KG1 (cell line): Measurements from ENCODE around the gene OS9.

ENCODE experiments used
- DNase-seq: peaks from one replicate; lab custom pipeline; 2025; lab: John Stamatoyannopoulos, UW

OS9 gene

DNA sequence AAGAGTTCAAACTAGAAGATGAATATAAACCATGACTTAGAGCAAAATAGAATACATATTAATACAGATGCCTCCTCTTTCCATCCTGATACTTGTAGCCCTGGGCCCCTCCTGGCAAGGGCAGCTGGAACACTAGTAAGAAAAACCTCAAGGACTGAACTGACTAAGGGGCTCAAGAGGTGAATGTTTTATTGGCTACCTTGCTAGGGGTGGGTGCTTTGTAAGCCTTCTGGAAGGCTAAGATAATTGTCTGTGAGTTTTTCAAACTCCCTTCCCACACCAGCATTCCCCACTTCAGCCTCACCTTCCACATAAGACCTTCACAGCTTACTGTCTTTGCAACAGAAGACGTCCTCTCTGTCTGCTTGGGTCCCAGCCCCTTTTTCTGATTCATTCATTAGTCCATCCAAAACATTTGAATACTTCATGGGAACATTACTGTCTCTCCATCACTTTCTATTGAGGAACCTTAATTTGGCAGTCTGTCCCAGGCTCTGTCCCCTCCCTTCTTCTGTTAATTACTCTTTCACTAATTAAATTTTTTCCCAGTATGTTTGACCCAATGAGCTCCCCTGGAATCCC is 59.9 kb downstream of the OS9 start:
- no peak for DNase-seq

DNA sequence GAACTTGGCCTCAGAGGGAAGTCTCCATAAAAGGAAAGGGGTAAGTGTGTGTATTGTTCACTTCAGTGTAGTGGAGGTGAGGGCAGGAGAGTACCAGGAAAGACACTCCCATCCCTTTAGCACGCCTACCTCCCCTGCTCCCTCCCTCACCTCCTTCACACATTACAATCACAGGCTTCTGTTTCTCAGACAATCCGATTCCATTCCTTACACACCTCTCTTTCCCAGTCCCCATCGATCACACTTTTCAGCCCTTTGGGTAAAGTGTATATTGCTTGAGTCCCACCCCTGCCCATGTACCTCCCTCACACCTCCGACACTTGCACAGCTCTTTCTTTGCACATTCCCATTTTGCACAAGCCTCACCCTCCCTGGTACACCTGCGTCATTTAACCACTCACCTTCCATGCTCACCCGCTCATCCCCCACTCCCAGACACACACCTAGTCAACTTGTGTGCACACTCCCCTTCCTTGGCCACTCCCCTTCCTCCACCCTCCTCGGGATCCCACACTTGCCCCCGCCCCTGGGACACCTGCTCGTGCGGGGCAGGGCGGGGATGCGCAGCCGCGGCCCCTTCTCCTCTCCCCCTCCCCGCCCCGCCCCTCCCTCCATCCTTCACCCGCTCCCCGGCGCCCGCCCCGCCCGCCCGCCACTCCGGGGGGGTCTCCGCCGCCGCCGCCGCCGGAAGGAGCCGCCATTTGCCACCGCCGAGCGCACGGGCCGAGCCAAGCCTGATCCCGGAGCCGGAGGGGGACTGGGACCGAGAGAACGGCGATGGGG is 60.7 kb downstream of the OS9 start, which contains the start of gene MARCHF9:
Gene MARCHF9, plus strand, starts transcription at position 693 of the 783 bp plus-strand sequence. CDS start 426 bp downstream, outside the sequence.
- no peak for DNase-seq

DNA sequence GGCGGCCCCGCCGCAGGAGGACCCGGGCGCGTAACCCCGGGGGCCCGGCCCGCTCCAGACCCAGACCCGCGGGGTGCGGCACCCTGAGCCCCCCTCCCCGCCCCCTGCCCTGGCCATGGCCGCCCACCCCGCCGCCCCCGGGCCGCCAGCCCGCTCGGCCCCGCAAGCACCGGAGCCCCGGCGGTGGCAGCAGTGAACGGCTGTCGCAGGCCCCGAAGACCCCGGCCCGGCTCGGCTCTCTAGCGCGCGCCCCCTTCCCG is 61.2 kb downstream of the OS9 start:
- DNase-seq = no peak

DNA sequence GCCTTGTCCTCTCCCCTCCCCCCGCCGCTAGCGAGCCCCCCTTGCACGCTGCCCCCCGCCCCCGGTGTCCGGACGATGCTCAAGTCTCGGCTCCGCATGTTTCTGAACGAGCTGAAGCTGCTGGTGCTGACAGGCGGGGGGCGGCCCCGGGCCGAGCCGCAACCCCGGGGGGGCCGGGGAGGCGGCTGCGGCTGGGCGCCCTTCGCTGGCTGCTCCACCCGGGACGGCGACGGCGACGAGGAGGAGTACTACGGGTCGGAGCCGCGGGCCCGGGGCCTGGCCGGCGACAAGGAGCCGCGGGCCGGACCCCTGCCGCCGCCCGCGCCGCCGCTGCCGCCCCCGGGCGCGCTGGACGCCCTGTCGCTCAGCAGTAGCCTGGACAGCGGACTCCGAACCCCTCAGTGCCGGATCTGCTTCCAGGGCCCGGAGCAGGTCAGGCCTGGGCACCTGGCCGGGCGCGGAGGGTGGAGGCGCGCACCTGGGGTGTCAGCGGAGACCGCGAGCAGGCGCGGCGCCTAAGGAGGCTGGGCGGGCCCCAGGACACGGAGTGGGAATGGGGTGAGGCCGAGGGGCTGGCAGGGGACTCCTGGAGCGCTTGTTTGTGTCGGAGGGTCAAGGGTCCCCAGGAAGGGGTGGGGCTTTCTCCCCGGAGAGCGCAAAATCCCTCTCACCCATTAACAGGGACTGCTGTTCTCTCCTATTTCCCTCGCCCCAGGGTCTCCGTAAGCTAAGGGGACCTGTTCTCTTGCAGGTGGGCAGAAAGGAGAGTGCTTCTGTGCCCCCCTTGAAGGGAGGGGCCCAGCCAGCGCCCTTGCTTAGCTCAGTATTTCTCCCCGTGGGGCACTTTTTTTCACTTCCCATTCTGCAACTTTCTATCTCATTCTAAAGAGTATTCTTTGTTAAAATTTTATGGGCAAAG is 61.8 kb downstream of the OS9 start:
- DNase-seq = no peak

DNA sequence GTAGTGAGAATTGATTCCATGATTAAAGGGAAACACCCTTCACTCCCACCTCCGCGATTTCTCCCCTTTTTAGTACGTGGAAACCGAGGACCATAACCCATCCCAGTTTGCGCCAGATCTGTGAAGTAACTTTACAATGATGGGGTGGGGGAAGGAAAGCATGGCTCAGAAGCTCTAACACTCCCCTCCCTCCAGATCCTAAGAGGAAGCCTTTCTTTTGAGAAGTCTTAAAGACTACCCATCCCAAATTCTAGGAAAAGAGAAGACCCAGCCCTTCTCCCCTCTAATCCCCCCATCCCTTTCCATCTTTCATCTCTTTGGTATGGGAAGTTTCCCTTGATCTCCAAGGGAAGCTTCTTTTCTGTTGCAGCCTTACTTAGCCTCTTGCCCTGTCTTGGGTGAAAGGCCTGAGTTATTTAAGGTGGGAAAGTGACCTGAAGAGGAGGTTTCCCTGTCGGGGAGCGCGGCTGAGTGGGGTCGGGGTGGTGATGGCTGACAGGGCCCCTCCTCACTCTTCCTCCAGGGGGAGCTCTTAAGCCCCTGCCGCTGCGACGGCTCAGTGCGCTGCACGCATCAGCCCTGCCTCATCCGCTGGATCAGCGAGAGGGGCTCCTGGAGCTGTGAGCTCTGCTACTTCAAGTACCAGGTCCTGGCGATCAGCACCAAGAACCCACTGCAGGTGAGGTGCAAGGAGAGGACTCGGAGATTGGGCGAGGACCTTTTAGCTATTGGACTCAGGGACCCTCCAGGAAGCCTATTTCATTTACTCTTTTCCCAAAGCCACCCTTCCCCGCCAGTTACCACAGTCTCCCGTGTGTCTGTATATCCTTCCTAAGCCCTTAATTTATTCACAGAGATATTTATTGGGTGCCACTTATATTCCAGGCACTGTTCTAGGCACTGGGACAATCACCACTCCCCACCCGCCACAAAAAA is 62.7 kb downstream of the OS9 start:
- DNase-seq = no peak

DNA sequence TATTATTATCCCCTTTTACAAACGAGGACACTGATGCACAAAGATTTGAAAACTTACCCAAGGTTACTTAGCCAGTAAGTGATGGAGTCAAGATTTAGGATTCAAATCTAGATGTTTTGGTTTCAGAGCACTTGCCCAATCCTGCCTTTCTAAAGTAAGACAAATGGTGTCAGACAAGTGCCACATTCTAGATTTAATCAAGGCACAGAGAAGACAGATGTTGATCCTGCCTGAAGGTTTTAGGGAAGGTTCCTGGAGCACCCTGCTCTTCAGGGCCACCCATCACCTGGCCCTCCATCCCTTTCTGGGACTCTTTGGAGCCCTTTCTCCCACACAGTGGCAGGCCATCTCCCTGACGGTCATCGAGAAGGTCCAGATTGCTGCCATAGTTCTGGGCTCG is 63.8 kb downstream of the OS9 start:
- DNase-seq = no peak

DNA sequence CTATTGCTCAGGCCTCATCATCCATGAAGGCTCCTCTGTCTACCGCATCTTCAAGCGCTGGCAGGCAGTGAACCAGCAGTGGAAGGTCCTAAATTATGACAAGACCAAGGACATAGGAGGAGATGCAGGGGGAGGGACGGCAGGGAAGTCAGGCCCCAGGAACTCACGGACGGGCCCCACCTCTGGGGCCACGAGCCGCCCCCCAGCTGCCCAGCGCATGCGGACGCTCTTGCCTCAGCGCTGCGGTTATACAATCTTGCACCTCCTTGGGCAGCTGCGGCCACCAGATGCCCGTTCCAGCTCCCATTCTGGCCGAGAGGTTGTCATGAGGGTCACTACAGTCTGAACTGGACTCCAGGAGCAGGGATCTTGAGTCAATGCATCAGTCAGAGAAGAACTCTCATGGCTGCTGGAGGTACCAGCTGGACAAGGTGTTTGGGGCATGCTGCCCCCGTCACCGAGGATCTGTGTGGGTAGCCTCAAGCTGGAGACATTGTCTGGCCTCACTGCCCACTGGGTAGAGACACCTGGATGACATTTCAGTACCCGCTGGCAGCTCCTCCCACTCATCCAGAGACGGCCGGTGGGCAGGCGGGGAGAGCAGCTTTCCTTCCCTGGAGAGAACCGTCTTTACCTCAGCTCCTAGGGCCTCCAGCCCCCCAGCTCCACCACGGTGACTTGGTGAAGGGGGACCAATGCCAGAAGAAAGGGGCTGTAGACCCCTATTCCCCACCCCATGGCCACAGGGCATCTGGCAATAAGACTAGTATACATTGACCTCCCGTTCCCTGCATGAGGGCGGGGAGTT is 64.8 kb downstream of the OS9 start:
- DNase-seq = no peak

DNA sequence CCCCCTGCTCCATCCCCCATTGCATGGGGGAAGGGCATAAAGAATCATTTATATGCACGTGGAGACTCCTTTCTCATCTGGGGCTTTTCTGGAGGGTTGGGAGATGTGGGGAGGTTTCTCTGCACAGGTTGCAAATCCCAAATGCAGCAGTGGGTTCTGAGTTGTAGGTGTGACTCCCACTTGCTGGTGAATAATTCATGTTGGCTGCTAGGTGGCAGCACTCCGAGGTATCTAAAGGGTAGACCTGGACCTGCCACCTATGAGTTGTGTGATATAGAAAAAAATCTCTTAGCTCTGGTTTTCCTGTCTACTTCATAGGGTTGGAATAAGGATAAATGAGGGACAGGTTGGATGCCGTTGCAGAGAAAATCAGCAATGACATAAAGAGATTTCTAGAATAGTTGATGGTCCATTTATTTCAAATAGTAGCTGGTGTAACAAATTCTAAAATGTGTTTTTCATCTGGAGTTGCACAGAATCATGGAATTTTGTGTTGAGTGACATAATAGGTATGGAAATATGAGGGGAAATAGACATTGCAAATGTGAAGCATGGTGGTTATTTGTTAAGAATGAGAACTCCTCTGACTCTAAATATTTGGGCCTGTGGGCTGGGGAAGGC is 65.5 kb downstream of the OS9 start:
- DNase-seq = no peak

DNA sequence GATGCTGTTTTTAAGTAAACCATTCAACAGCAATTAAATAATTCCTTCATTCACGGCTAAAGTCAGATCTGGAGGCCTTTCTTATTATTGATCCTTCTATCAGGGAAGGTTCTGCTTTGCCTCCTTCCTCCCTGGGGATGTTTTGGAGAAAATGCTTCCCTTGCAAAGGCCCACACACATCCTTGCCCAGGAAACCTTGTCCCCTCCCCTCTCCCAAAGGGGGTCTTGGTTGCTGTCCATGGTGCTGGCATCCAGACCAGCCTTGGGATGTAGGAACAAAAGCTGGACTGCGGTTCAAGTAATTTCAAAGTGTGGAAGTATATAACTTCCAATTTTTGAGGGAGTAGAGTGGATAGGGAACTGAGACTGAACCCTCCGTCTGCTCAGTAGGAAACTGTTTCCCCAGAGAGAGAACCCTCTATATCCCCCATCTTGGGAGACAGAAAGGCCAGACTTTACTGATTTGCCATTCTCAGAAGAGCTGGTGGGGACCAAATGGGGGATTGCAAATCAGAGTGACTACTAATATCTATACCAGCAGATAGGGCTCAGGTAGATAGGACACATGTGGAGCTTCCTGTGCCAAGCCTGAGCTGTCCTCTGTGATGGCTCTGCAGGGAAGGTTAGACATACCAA is 66.5 kb downstream of the OS9 start:
- no peak for DNase-seq

DNA sequence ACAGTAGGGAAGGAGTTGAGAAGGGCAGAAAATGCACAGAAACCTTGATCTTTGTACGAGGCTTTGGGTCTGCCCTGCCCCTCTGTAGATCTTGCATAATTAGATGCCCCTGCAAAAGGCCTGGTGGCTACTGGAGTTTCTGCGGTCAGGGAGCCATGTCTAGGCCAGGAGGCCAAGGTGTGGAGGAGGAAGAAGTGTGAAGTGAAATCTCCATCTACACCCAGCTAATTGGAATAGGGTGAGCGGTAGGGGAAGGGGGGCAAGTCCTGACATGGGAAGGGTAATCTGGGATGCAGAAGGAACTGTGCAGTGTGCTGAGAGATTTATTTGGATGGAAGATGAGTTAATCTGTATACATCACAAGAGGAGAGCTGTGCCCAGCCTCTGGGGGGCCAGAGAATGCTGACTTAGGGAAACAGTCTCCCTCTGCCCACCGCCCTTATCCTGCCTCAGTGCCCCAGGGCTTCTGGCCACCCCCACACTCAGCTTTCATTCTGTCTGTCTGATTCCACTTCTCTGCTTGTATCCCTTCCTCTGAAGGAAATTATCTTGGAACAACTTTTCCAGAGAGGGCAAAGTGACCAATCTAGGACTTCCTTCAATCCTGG is 67.6 kb downstream of the OS9 start:
- DNase-seq = no peak

DNA sequence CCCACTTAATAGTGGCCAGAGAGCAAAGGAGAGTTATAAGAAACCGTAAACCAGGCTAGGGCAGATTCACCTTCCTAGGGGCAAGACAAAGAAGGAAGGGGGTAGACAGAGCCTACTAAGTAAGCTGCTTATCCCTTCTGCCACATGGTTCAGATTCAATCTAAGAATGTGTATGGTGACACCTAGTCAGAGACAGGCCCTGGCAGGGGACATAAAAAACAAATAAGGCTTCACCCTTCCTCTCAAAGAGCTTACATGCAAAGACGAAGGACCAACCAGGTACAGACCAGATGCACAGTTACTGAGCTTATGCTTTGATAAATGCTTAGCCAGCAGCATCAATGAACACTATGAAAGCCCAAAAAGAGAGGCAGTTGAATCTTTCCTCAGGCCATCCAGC is 68.5 kb downstream of the OS9 start:
- DNase-seq = no peak

DNA sequence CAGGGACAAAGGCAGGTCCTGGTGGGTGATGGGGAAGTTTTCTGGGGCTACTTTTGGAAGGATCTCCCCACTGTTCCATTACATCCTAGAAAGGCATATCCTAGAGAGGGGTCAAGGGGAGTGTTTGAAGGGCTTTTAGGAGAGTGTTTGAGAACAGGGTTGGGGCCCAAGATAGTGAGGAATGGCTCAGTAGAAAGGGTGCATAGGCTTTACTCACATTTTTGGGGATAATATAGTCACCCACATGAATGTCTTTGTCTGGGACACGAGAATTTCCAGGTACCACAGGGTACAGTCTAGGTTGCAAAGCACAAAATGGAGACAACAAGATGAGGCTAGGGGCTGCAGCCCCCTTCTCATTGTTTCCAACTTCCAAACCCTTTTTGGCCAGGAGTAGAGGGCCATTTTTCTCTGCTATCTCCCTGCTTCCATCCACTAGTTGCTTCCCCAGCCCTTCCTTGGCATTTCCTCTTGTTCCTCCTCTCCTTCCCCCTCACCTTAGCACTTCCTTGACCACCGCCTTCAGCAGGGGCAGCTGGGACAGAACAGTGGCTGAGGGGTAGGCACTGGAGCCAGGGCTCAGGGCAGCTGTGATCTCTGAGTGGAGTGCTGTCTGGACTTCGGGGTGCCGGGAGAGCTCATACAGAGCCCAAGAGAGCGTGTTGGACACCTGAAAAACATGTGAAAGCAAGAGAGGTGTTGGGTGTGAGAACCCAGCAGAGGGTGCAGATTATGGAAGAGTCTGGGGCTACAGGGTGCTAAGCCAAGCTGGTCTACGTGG is 70.1 kb downstream of the OS9 start:
- no peak for DNase-seq

DNA sequence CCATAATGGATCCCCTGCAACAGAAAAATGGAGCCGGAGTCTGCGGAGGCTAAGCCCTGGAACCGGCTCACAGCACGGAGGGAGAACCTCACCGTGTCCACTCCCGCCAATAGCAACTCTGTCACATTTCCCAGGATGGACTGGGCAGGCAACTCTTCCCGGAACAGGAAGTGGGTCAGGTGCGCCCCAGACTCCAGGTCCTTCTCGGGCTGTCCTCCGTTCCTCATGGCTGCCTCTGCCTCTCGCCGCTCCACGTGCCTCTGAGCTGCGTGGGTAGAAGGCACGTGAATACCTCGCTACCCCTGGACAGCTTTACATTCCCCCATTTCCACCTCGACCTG is 70.7 kb downstream of the OS9 start:
- DNase-seq = no peak

DNA sequence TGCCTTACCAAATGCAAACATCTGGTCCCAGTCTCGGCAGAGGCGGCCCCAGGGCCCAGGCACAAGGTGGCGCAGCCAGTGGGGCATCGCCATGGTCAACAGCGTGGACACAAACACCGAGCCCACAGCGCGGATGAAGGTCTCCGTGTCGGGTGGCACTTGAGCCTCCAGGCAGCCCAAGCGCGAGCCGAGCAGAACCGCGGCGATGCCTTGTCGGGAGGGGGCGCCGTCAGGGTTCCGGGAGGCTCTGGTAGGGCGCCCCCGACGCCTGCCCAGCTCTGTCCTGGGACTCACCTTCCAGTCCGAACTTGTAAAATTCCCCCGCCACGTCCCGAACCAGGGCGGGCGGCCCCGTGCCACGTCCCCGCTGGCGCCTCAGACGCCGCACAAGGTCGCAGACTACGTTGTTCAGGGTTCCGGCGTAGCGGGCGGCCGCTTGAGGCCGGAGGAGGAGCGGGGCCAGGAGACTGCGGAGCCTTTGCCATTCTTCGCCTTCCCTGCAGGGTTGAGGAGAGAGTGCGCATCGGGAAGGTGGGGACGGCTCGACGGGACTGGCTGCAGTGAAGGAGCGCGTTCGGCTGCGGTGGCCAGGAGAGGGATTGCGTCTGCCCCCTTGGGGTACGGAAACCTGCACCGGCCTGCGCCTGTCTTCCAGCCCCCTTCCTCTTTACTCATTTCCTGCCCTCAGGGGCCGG is 71.2 kb downstream of the OS9 start:
- no peak for DNase-seq

DNA sequence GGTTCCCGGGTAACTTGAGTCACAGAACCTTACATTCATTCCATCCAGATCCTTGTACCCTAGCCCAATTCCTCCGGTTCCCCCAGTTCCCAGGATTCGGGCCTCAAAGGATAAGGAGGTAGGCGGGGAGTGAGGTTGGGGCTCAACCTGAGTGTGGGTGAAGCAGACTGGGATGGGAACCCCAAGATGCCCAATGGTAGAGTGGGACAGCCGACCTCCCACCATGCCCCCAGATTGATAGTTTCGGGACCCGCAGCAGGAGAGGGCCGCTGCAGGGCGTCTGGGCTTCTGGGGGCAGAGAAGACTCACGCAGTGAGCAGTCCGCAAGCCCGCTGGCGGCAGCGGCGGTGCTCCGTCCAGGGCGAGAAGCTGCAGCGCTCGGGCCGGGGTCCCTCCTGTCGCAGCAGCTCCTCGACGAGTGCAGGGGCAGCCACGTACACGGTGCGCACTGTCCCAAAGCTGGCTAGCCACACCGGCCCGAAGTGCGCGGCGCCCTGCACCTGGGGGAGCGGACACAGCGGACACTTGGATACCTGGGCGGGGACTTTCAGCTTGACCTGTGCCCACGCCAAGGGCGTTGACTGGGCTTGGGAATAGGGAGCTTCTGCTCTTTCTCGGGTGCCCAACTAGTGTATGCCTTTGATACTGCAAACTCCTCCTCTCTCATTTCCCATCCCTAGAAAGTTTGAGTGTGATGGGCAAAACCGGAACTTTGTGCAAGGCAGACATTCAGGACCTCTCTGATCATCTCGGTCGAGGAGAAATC is 71.9 kb downstream of the OS9 start:
- no peak for DNase-seq

DNA sequence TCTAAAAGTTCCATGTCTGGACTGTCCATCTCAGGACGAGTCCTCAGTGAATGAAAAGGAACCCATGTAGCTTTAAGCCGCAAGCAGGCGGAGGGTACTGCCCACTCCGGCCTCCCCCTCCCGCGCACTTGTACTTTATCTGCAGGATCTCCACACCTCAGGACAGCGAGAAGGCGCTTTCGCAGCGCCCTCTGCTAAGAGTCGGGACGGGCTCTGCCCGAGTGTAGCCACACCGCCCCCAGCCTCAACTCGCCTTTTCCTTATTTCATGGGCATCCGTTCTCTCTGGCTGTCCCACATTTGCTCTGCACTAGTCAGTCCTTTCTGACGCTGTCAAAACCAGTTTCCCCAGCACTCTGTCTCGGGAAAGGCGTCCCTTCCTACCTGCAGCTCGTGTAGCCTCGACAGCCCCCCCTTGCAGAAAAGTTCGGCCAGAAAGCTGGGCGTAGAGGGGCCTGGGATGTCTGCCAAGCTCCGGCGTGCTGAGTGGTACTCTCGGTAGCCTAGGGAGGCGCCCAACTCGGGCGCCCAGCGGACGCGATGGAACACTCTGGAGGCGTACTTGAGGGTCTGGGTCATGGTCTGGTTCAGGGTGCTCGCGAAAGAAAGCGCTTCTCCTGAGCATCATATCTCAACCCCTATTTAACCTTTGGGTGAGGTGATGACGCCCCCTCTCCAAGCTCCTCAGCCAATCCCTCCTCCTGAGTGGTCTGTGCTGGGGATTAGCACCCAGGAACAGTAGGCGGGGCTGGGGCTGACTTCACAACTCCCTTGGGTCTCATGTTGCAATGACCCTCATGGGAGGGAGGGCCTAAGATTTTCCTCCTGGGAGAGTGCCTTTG is 72.8 kb downstream of the OS9 start, which contains the start of gene CYP27B1:
Gene CYP27B1, minus strand, starts transcription at position 615 of the 841 bp plus-strand sequence. Its CDS starts 37 bp downstream, at position 578.
- DNase-seq = no peak

DNA sequence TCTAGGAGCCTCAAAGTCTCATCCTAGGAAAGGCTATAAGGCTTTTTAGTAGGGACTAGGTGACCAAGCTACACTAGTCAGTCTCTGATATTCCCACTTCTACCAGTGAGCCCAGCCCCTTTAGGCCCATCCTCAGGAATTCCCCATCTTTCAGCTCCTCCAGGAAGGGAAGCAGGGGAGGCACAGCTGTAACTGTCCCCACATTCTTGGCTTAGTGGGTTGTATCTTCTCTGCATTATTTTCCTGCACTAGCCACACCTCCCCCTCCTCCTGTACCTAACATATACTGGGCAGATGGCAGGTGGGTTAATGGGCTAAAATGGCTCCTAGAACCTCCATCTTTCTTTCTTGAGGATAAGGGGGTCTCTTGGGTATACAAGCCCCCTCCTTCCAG is 73.4 kb downstream of the OS9 start:
- DNase-seq = no peak
